GM12801 (cell line): ENCODE results near the gene PCDH19.

Experiments
- CTCF ChIP-seq: IDR thresholded peaks from one replicate; pipeline ENCODE4 v1.5.1; 2011; ENCODE audit warnings: control low read depth; ENCODE audit not compliant: insufficient read length; ENCODE audit errors: extremely low read depth

The PCDH19 gene

GRCh38 chrX:100424012-100424411 lies 13.9 kb upstream of the PCDH19 start:
- TF ChIP-seq CTCF: no peak

- no peak for TF ChIP-seq CTCF
Measured at GRCh38 chrX:100418556-100418955, 8.5 kb upstream of the PCDH19 start.

- TF ChIP-seq CTCF: no peak
Measured at GRCh38 chrX:100417681-100418080, 7.6 kb upstream of the PCDH19 start.

- no peak for TF ChIP-seq CTCF
Measured at GRCh38 chrX:100413229-100413628, 3.2 kb upstream of the PCDH19 start.

- no peak for TF ChIP-seq CTCF
Measured at GRCh38 chrX:100411802-100412715, 2.0 kb upstream of the PCDH19 start.

- no peak for TF ChIP-seq CTCF
Measured at GRCh38 chrX:100410901-100411801, 1.1 kb upstream of the PCDH19 start.

- TF ChIP-seq CTCF: no peak
Measured at GRCh38 chrX:100408713-100409609, 1.1 kb downstream of the PCDH19 start.
